NCI-H460 (cell line): ENCODE measurements around the gene ATG4D. TPM values are rescaled to one million over a fixed set of nuclear protein-coding genes. Genes with fewer than 3 reads are reported as not detected.

Experiments used
- small RNA-seq, 2 experiments: library from RNA; depleted of rRNA; stranded (forward); fragments of <200 nt; gene quantifications; one replicate each; pipeline ENCODE3, GENCODE V24; 2014
- total RNA-seq: library from RNA; depleted of rRNA; stranded (reverse); fragments of >200 nt; shearing (Covaris generic); gene quantifications from 2 replicates; pipeline ENCODE4 v1.2.3, GENCODE V29; 2014; rRNA removed

Gene ATG4D
- total RNA-seq, 1 experiment from 2014 or later = 27.4 TPM

Small RNA genes within 50 kb of the gene (small RNA-seq; reads per million reads assigned to genes)
- gene MIR1238 = 0 reads per million in 2 experiments
- 0 reads per million in 2 experiments for gene RNU7-140P

Other genes with a start within 250 kb of the ATG4D start
- 1.2 and 2.8 TPM in 2 replicates for gene ZGLP1, start 234.1 kb upstream of the ATG4D start, total RNA-seq
- 12.6 and 18.0 TPM in 2 replicates for gene FDX2, start 227.9 kb upstream of the ATG4D start, total RNA-seq
- gene RAVER1, start 210.4 kb upstream of the ATG4D start, total RNA-seq = 9.5 and 10.7 TPM in 2 replicates
- 5.0 and 7.4 TPM in 2 replicates for gene ICAM3, start 204.3 kb upstream of the ATG4D start, total RNA-seq
- gene TYK2, start 163.3 kb upstream of the ATG4D start, total RNA-seq = 43.4 and 43.9 TPM in 2 replicates
- gene CDC37, start 140.4 kb upstream of the ATG4D start, total RNA-seq = 116 and 131 TPM in 2 replicates
- gene PDE4A, start 123.4 kb upstream of the ATG4D start, total RNA-seq = 2.1 and 2.2 TPM in 2 replicates
- 65.7 and 70.5 TPM in 2 replicates for gene KEAP1, start 40.5 kb upstream of the ATG4D start, total RNA-seq
- 1.0 and 1.6 TPM in 2 replicates for gene S1PR5, start 26.5 kb upstream of the ATG4D start, total RNA-seq
- 17.3 and 18.7 TPM in 2 replicates for gene KRI1, start 22.1 kb downstream of the ATG4D start, total RNA-seq
- 3.5 and 4.2 TPM in 2 replicates for gene CDKN2D, start 25.1 kb downstream of the ATG4D start, total RNA-seq
- 12.3 and 13.5 TPM in 2 replicates for gene AP1M2, start 43.4 kb downstream of the ATG4D start, total RNA-seq
- gene SLC44A2, start 81.6 kb downstream of the ATG4D start, total RNA-seq = 2.6 TPM in 2 replicates
- gene ILF3, start 110.4 kb downstream of the ATG4D start, total RNA-seq = 101 and 112 TPM in 2 replicates
- gene QTRT1, start 157.5 kb downstream of the ATG4D start, total RNA-seq = 30.0 and 31.2 TPM in 2 replicates
- 33.8 and 38.8 TPM in 2 replicates for gene DNM2, start 174.2 kb downstream of the ATG4D start, total RNA-seq